Activated T-helper 1 cell treated with Interleukin-2 at 50 U/mL for 16 hours (primary cell): ENCODE measurements around the gene SLC26A3.

Experiments
- DNase-seq: peaks from one replicate; pipeline ENCODE4 v3.0.0-alpha.2; 2020; ENCODE audit warnings: low read depth

Gene SLC26A3

GRCh38 chr7:107815254-107815882, 12.3 kb upstream of the SLC26A3 start:
- no peak for DNase-seq

DNA sequence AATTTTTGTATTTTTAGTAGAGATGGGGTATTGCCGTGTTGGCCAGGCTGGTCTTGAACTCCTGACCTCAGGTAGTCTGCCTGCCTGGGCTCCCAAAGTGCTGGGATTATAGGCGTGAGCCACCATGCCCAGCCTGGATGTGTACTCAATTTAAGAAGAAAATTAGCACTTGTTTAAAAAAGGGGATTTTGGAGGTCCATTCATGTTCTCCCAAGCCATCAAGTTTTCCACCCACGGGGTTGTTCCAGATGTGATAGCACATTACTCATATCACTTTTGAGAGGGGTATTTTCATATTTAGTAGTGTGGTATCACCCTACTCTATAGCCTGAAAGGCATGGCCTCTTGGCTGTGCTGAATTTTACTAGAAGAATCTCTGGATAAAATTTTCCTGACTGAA, 10.5 kb upstream of the SLC26A3 start:
- no peak for DNase-seq

- DNase-seq, result no peak
Measured at GRCh38 chr7:107811934-107812333, 8.9 kb upstream of the SLC26A3 start.

GRCh38 chr7:107810626-107811025, 7.6 kb upstream of the SLC26A3 start:
- DNase-seq, result no peak

- DNase-seq, result no peak
Measured at GRCh38 chr7:107809179-107809578, 6.2 kb upstream of the SLC26A3 start.

DNA sequence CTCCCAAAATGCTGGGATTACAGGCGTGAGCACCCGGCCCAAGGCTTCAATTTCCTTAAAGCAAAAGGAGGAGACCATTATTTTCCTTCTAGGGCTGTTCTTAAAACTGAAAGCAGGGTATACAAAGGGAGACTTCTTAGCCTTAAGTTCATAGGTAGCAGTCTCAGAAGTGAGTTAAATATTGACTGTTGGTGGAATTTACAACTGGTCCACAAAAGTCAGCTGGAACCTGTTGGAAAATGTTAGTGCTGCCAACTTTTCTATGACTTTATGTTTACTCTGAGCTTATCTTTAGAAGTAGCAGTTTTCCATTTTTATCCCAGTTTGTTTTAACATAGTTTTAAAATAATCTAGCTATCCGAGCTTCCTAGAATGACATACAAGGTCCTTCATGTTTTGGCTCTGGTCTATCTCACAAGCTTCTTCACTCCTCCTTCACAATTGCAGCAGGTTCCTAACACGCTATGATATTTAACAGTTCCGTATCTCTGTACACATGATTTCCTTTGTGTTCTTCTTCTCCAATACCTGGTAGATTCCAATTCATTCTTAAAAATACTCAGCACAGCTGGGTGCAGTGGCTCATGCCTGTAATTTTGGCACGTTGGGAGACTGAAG, 3.3 kb downstream of the SLC26A3 start:
- no peak for DNase-seq

DNA sequence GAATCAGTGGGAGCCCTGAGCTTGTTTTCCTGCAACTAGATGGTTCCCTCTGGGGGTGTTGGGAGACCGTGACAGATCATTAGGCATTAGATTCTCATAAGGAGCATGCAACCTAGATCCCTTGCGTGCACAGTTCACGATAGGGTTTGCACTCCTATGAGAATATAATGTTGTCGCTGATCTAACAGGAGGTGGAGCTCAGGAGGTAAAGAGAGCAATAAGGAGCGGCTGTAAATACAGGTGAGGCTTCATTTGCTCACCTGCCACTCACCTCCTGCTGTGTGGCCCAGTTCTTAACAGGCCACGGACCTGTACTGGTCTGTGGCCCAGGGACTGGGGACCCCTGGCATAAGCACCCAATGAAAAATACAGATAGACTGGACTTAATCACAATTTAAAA, 10.7 kb downstream of the SLC26A3 start:
- no peak for DNase-seq

DNA sequence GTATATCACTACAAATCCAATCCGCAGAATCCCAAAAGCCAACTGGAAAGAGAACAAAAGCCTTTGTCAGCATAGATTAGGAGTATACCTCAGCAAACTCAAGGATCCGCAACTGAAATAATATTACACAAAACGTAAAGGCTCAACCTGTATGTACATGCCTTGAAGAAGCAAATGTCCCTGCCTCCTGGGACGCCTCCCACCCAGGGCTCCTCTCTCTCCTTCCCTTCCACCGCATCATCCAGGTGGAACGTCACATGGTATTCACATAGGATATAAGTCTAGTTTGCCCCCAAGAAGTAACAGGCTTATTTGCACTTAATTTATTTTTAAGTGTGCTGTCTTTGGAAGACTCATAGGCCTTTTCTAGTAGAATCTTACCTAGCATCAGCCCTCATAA, 13.4 kb downstream of the SLC26A3 start:
- no peak for DNase-seq

GRCh38 chr7:107788662-107789061, 14.4 kb downstream of the SLC26A3 start:
- DNase-seq, result no peak

GRCh38 chr7:107788216-107788615, 14.8 kb downstream of the SLC26A3 start:
- no peak for DNase-seq

- no peak for DNase-seq
Measured at GRCh38 chr7:107785926-107786325, 17.1 kb downstream of the SLC26A3 start.

- DNase-seq, result no peak
Measured at GRCh38 chr7:107785170-107785569, 17.9 kb downstream of the SLC26A3 start.

GRCh38 chr7:107783648-107784047, 19.4 kb downstream of the SLC26A3 start:
- DNase-seq, result no peak

DNA sequence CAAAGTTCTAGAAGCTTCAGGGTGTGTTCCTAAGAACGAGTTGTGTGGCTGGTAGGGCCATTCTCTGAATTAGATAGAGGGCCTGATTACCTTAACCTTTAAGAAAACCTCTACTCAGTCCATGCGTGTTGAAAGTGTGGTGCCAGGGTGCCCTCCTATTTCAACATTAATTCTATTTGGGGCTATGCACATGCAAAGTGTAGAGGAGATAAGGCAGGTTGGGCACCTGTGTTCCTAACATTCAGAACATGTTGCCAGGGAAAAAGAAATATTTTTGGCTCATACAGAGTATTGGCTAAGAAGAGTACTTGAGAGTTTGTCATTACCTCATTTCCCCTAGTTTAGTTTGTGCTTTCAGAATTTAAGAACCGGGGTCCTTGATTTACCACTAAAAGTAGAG, 20.6 kb downstream of the SLC26A3 start:
- no peak for DNase-seq

- DNase-seq, result no peak
Measured at GRCh38 chr7:107779647-107780099, 23.4 kb downstream of the SLC26A3 start.

- no peak for DNase-seq
Measured at GRCh38 chr7:107778283-107778682, 24.7 kb downstream of the SLC26A3 start.

DNA sequence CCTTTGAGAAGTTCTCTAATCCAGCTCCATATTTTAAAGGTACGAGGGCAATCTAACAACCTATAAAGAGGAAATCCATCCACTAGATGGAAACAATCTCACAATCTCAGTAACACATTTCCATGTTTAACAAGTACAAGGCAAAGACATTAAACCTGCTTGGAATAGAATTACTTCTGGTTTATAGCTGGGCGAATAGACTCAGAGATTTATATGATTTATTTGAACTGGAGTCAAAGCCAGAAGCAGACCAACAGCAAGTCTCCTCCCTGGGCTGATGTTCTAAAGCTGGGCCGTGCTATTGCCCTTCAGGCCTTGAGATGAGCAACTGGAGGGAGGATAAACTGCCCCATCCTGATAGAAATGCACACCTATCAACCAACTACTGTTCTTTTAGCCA, 25.3 kb downstream of the SLC26A3 start:
- no peak for DNase-seq

- DNase-seq, result no peak
Measured at GRCh38 chr7:107773027-107773426, 30.0 kb downstream of the SLC26A3 start.

DNA sequence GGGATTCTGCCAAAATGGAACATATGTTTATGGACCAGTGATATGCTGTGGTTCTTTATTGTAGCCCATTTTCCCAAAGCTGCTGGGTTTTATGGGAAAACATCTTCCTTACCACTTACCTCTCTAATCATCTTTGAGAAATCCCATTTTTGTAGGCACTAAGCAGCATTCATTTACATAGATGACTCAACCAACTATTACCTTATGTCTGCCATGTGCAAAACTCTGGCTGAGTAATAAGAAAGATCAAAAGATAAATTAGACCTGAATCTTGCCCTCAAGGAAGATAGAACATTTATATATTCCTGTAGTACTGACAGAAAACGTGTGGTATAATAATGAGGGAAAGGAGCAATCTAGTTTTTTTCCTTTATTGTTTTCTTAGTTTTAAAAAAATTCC, 34.8 kb downstream of the SLC26A3 start:
- DNase-seq, result no peak

DNA sequence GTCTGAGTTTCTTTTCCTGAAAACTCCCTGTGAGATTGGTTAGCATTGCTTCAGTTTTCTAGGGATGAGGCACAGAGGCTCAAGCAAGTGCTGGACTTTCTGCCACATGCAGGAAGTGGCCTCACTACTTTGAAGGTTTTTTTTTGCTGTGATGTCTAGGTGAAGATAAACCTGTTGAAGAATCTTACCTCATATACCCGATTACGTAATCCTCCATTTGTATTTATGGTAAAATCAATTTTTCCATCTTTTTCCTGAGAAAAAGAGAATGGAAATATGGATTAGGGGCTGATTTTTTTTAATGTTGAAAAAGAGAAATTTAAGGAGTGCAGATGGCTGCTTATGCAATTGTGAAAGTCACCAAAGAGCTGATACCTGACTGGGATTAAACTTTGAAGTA, 35.6 kb downstream of the SLC26A3 start:
- DNase-seq, result no peak

DNA sequence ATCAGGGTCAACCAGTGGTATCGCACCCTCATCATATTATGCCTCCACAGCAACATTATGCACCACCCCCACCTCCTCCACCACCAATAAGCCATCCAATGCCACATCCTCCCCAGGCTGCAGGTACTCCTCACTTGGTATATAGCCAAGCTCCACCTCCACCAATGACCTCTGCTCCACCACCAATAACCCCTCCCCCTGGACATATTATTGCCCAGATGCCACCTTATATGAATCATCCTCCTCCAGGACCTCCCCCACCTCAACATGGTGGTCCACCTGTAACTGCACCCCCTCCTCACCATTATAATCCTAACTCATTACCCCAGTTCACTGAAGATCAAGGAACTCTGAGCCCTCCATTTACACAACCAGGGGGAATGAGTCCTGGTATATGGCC, 44.4 kb downstream of the SLC26A3 start:
- DNase-seq, result no peak

- DNase-seq, result no peak
Measured at GRCh38 chr7:107754642-107755041, 48.4 kb downstream of the SLC26A3 start.

- no peak for DNase-seq
Measured at GRCh38 chr7:107751113-107751512, 51.9 kb downstream of the SLC26A3 start.

DNA sequence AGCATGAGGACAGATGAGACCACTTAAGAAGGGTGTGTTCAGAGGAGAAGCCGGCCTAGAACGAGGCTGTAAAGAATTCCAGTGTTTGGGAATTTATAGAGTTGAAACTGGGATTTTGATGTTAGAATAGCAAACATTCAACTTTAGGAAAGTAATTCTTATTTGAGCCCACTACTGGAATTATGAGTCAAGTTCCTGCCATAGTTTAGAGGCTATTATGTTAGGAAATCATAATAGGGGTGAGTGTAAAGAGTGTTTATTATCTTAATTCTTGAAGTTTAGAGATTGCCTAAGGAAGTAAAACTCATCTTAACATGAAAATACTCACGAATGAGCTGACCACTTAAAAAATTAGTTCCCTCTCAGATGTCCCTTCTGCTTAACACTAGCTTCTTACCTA, 57.0 kb downstream of the SLC26A3 start:
- DNase-seq, result no peak
